Measurements from ENCODE around the gene SHISAL2A. TPM values are rescaled to one million over a fixed set of nuclear protein-coding genes. Genes with fewer than 3 reads are reported as not detected.

SHISAL2A gene
- total and polyA plus RNA-seq, 2 of the 4 experiments (the other 2 are of a cell fraction), result not detected

DNA sequence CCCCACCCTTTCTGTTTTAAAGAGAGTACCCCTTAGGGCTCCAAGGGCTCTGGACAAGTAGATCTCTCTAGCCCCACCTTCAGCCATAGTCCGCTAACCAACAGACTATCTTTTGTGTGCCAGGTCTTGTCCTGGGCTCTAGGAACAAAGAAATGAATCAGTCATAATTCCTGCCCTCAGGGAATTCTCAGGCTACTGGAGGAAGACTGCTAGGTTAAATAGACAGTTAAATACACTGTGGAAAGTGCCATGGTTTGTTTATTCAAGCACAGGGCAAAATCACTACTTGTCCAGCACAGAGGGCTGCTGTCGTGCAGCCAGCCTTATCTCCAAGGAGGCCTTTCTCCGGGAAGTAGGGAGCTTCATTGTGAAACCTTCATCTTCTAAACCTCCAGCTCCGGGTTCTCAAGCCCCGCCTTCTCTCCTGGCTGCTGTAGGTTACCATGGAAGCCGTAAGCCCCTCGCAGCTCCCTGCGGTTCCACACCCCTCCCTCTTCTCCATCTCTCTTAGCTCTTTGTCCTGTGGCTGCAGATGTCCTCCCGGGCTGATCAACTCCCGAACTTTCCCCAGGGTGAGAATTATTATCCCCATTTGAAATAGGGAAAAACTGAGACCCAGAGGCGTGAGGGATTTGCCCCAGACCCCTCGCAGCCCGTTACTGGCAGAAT, 29.8 kb downstream of the SHISAL2A start (continued):
- TF ChIP-seq CEBPB (IDR thresholded peaks at IDR 0.05; ENCODE audit: low read depth, low read length), result no peak

DNA sequence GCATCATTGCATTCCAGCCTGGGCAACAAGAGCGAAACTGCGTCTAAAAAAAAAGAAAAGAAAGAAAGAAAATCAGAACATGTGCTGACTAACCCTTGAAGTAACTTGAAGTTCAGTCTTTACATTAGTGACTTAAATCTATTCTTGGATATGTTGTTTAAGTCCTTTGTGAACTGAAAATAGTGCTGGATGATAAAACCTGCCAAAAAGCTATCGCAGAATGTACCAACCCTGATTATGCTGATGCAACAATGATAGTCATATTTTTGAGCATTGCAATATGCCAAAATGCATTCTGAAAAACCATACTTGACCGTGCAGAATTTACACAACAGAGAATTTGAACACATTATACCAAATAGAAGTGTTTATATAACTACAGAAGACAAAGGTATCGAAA, 30.7 kb downstream of the SHISAL2A start:
- Histone ChIP-seq H3K56ac (ENCODE audit: extremely low read depth, insufficient read depth, low read length) (no peak overlapping the region), H4K91ac (ENCODE audit: insufficient read depth, low read depth, low read length) (no peak overlapping the region), H3K9me3 (ENCODE audit: control insufficient read depth, insufficient read depth, low read length) (no peaks in the 10 kb centered on the region), H2AK9ac (replicated peaks; ENCODE audit: low read depth, low read length, poor library complexity) (no peak overlapping the region), H3K4me2 (ENCODE audit: low read depth, low read length) (no peak overlapping the region), H3K79me1 (ENCODE audit: low read depth in 1 of 2, low read length in 2 of 2) (no peaks in the 10 kb centered on the region), H3K4me1 (ENCODE audit: control insufficient read depth, insufficient read depth, low read length) (peaks cover 10% of the 10 kb centered on the region), H4K20me1 (ENCODE audit: insufficient read depth, low read length) (no peaks in the 10 kb centered on the region), H2BK120ac (ENCODE audit: low read depth, low read length) (no peak overlapping the region), H3K27ac (ENCODE audit: insufficient read depth, low read length) (no peak overlapping the region), H4K5ac (ENCODE audit: low read depth, low read length) (no peak overlapping the region), H3K4me3 (ENCODE audit: insufficient read depth, low read depth, low read length) (no peak overlapping the region), H2BK20ac (ENCODE audit: low read depth, low read length) (no peak overlapping the region), H2AFZ (replicated peaks; ENCODE audit: low read length, poor library complexity) (no peak overlapping the region), H3K9ac (ENCODE audit: low read depth, low read length) (no peak overlapping the region), H3K14ac (replicated peaks; ENCODE audit: low read depth, low read length) (no peak overlapping the region), H2BK5ac (ENCODE audit: low read depth, low read length, poor library complexity, severe bottlenecking) (no peak overlapping the region), H4K8ac (ENCODE audit: low read depth in 2 of 2, low read length in 2 of 2) (no peak overlapping the region), H2AK5ac (ENCODE audit: low read depth, low read length) (no peak overlapping the region), H2BK15ac (ENCODE audit: low read depth, low read length) (no peak overlapping the region), H3K18ac (ENCODE audit: low read depth, low read length) (no peak overlapping the region), H3K36me3 (ENCODE audit: control insufficient read depth, insufficient read depth, low read length) (no peaks in the 10 kb centered on the region), H3K9me1 (ENCODE audit: insufficient read depth, low read length) (peaks cover 10% of the 10 kb centered on the region; the same call in 1 of the 2 replicates), H3K27me3 (ENCODE audit: control insufficient read depth, insufficient read depth, low read length) (peaks cover 6% of the 10 kb centered on the region; the same call in 1 of the 2 replicates), H3K23ac (ENCODE audit: low read depth, low read length) (no peak overlapping the region), H3K4ac (ENCODE audit: low read depth, low read length) (no peak overlapping the region)
- BruUV-seq (replicated peaks), result no TSS peak
- WGBS, 2 experiments (ENCODE audit: extremely low coverage in 2 of 2, insufficient read length in 1 of 2), result no CpG with 5 or more reads among the region's 5 CpGs
- ATAC-seq (ENCODE audit: low read depth) (no peak), DNase-seq (no peak)
- dilution Hi-C loops (cut with HindIII; ENCODE audit: low sequenced_read_pairs, unreplicated experiment), result no loop called here
- intact Hi-C loops (cut with micrococcal nuclease), result loop anchor here (5.0 kb wide), 1 partner anchor 36 kb away; no protein-coding TSS in a partner anchor
- CTCF ChIA-PET, result no interaction called here
- TF ChIP-seq CEBPB (IDR thresholded peaks at IDR 0.05; ENCODE audit: low read depth, low read length) (no peak), MAZ (IDR thresholded peaks at IDR 0.05; ENCODE audit: borderline replicate concordance, low read depth, low read length) (no peak), RFX5 (IDR thresholded peaks at IDR 0.05; ENCODE audit: low read depth, low read length) (no peak), POLR2A (IDR thresholded peaks at IDR 0.05; ENCODE audit: low read depth, low read length) (no peak), MXI1 (IDR thresholded peaks at IDR 0.05; ENCODE audit: borderline replicate concordance, low read depth, low read length) (no peak), FOS (IDR thresholded peaks at IDR 0.05; ENCODE audit: low read depth, low read length) (no peak), RAD21 (IDR thresholded peaks at IDR 0.05; ENCODE audit: low read length) (no peak), RCOR1 (IDR thresholded peaks at IDR 0.05; ENCODE audit: insufficient replicate concordance, low read length) (no peak)
- TF ChIP-seq, protein P1, sequence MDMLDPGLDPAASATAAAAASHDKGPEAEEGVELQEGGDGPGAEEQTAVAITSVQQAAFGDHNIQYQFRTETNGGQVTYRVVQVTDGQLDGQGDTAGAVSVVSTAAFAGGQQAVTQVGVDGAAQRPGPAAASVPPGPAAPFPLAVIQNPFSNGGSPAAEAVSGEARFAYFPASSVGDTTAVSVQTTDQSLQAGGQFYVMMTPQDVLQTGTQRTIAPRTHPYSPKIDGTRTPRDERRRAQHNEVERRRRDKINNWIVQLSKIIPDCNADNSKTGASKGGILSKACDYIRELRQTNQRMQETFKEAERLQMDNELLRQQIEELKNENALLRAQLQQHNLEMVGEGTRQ (IDR thresholded peaks at IDR 0.05; ENCODE audit: low read depth, low read length), result no peak
- POLR2A ChIA-PET (ENCODE audit: unreplicated experiment), result no interaction called here
- in situ Hi-C loops (cut with MboI; ENCODE audit: low sequenced_read_pairs), result no loop called here
